ENCODE measurements around the gene PTGDS.
"Not testable (repeated sequence)": the region's sequence is repeated elsewhere in the genome, so short reads cannot be mapped to it uniquely, and the experiment has no call there.

PTGDS gene

DNA sequence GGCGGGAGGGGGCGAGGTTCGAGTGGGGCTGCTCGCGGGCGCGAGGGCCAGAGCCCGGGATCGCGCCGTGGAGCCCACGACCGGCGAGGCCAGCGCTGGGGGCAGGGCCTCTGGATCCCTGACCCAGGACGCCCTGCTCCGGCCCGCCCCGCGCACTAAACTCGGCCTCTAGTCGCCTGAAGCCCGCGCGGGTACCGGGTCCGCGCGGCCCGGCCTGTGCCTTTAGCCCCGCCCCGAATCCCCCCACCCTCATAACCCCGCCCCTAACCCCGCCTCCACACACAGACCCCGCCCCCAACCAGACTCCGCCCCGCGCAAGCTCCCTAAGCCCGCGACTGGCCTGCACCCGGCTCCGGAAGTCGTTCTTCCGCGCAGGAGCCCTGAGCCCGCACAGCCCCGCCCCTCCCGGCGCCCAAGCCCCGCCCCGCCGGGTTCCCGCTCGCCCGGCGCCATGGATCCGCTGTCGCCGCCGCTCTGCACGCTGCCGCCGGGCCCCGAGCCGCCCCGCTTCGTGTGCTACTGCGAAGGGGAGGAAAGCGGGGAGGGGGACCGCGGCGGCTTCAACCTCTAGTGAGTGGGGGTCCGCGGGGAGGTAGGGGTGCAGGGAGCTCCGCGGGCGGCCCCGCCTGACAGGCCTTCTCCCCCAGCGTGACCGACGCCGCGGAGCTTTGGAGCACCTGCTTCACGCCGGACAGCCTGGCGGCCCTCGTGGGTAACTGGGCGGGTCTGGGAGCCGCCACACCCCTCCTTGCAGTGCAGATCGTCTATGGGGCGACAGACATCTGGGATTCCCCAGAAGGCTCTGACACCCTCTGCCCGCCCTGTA lies 14.9 kb downstream of the PTGDS start, which contains the start of gene PAXX:
Gene PAXX, plus strand, starts transcription at position 430 of the 826 bp plus-strand sequence. Its CDS starts 22 bp downstream, at position 452.
- peak; percentile 97 for DNase-seq (ENCODE audit: low read depth)

GRCh38 chr9:136992819-136993369 lies 15.6 kb downstream of the PTGDS start:
- no peak for DNase-seq (ENCODE audit: low read depth)

DNA sequence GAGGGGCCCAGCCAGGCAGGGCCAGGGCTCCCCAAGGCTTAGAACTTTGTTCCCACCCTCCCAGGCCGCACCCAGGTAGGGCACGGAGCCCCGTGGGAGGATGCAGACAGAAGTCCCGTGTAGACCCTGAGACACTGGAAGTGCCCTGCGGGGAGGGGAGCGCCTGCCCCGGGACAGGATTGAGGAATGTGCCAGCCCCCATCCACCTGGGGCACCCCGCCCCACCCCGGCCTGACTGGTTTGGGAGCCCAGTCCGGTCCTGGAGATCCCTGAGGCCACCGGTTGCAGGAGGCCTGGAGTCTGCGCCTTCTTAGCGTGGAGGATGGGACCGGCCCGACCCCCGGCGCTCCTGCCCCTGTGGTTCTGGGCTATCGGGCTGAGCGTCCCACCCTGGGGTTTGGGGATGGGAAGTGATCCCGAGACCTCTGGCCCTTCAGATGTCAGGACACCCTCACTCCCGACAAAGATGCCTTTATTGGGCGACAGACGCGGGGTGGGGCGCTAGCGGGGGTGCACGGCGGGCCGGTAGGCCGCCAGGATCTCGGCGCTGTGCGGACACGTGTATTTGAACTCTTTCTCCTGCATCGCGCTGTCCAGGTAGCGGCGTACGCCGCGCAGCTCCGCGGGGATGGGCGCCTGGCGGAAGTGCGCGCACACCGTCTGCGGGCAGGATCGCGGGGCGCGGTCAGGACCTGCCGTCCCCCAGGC lies 17.0 kb downstream of the PTGDS start:
- no peak for DNase-seq (ENCODE audit: low read depth)

DNA sequence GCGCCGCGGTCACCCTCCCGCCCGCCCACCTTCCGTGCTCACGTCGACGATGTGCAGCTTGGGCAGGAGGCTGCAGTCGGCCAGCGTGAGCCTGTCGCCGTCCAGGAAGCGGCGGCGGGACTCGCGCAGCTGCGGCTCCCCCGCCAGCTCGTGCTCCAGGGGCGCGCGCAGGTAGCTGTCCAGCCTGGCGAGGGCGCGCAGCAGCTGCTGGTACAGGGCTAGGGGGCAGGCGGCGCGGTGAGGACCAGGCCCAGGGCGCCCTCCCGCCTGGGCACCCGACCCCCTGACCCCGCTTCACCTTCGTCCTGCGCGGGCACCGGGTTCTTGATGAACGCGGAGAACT lies 17.6 kb downstream of the PTGDS start:
- no peak for DNase-seq (ENCODE audit: low read depth)

DNA sequence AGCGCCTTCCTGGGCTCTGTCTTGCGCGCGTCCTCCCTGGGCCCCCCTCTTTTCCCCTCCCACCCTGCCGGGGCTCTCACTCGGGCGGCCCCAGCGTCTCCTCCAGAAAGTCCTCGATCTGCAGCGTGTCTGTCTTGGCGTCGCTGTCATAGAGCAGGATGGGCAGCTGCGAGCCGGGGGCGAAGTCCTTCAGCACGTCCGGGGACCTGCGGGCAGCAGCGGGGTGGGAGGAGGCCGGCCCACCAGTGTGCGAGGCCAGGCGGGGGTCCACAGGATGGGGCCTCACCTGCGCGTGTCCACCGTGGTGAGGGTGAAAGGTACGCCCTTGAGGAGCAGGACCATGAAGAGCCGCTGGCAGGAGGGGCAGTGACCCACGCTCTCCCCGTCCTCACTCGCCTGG lies 18.1 kb downstream of the PTGDS start:
- DNase-seq (ENCODE audit: low read depth) = no peak

DNA sequence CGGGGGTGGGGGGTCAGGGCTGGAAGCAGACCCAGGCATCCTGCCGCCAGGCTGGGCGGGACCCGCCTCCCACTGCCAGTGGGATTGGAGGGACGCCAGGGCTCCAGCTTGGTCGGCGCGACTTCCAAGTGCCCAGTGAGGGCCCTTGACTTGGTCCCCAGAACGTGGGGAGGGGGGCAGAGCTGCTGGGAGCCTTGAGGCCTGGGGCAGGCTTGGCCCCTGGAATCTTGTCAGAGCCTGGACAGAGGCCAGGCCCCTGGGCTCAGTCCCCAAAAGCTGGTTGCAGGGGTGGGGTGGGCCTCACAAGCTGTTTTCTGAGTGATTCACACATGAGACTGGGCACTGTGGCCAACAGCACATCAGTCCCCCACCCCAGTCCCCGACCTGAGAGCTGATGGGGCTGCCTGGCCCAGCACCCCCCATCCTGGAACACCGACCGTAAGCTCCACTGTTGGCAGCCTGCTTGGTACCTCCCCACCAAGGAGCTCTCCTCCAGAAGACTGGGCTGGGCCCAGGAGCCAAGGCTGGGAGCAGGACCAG lies 18.5 kb downstream of the PTGDS start:
- no peak for DNase-seq (ENCODE audit: low read depth)

- DNase-seq (ENCODE audit: low read depth) = peak; percentile 31
These were observed 19.3 kb downstream of the PTGDS start, which contains the start of gene CLIC3 for GRCh38 chr9:136996361-136997292. CLIC3 (minus strand) TSS chr9:136996568; CDS start chr9:136996543, 25 bp downstream.

DNA sequence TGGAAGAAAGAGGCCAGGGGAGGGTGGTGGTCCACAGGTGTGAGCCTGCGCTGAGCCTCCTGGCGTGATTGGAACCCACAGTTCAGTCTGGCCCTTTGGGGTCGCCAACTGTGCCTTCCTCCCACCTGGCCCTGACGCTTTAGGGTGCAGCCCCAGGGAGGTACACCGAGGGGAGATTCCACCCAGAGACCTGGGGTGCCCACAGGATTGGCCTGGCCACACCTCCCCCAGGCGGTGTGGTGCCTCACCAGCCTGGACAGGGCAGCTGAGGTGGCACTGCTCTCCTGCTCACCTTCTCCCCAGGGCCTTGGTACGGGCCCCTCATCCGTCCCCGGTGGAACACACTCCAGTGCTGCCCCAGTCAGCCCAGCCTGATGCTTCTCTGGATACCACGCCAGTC lies 20.1 kb downstream of the PTGDS start:
- DNase-seq (ENCODE audit: low read depth) = no peak

GRCh38 chr9:136997830-136998234 lies 20.5 kb downstream of the PTGDS start:
- no peak for DNase-seq (ENCODE audit: low read depth)

GRCh38 chr9:137000177-137000930 lies 23.1 kb downstream of the PTGDS start:
- DNase-seq (ENCODE audit: low read depth) = no peak

DNA sequence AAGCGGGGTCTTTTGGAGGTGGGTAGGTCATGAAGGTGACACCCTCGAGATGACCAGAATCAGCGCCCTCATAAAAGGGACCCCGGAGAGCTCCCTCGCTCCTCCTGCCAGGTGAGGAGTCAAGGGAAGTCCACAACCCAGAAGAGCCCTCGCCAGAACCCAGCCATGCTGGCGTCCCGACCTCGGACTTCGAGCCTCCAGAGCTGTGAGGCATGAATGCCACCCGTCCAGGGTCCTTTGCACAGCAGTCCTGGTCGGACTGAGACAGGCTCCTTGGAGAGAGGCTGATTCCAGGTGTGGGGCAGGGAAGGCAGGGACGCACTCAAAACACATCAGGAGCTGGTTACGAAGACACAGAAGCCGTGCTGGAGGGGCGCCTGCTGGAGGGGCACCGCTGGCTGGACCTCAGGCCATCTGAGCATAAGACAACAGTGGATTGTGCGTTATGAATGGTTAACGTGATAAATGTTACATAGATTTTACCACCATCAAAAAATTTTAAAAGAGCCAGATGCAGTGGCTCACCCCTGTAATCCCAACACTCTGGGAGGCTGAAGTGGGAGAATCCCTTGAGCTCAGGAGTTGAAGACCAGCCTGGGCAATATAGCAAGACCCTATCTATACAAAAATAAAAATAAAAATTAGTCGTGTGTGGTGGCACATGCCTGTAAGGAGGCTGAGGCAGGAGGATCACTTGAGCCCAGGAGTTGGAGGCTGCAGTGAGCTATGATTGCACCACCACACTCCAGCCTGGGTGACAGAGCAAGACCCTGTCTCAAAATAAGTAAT lies 24.7 kb downstream of the PTGDS start:
- no peak for DNase-seq (ENCODE audit: low read depth)

DNA sequence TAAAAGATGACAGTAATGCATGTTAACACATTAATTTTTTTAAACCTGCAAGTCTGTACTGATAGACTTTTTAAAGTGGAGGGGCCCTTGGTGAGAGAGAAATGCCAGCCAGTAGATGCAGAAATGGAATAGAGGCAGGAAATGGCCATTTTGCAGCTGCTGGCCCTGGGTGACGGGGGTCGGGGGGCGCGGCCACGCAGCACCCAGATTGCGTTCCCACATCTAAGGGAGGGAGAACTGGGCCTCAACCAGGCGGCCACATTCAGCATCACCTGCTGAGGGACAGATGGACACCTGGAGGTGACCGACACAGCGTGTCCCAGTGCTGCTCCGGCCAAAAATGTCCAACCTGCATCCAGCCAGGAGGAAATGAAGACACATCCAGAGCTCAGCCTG lies 25.3 kb downstream of the PTGDS start:
- no peak for DNase-seq (ENCODE audit: low read depth)

GRCh38 chr9:137004285-137004684 lies 27.0 kb downstream of the PTGDS start:
- not testable (repeated sequence) for DNase-seq (ENCODE audit: low read depth)

- DNase-seq (ENCODE audit: low read depth) = no peak
These were observed 29.1 kb downstream of the PTGDS start for GRCh38 chr9:137006116-137007003.

DNA sequence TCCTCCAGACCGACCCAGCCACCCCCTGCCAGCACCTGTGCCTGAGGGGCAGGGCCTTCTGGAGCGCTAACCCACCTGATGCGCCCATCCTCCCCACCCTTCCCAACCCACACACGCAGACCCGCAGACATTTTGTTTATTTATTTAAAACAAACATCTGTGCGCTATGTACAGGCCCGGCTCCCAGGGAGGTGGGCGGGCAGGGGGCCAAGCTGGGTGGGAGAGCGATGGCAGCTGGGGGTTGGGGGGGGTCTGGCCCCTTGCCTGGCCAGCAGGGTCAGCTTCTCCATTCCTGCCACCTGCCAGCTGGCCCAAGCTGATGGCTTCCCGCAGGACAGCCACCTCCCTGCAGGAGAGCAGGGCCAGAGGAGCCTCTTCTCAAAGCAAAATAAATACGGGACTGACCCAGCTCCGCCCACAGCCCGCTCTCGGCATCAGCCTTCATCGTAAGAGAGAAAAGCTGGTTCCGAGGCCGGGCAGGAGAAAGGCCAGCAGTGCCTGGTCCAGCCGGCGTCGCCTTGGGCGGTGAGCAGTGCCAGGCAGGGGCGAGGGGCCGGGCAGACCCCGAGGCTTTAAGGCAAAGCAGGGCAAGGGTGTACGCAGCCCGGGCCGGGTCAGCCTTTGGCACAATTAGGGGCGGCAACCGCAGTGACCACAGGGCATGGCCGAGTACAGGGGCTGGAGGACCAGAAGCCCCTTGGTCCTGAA lies 30.0 kb downstream of the PTGDS start:
- DNase-seq (ENCODE audit: low read depth) = no peak

- no peak for DNase-seq (ENCODE audit: low read depth)
These were observed 30.5 kb downstream of the PTGDS start for GRCh38 chr9:137007816-137008270.

DNA sequence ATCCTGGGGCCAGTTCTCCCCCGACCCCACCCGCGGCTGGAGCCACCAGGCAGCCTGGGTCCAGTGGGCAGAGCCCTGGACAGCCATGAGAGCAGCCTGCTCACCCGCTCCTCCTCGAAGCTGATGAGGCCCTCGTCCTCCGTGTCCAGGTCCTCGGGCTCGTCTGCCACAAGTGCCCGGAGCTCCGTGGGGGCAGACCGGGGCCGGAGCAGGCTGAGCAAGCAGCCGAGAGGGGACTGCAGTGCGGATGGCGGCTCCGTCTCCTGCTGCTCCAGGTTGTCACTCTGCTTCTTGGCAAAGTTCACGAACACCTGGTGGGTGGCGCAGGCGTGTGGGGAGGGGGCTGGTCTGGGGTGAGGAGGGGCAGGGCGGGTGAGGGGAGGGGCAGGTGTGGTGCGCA lies 31.0 kb downstream of the PTGDS start:
- no peak for DNase-seq (ENCODE audit: low read depth)

- no peak for DNase-seq (ENCODE audit: low read depth)
These were observed 31.9 kb downstream of the PTGDS start for GRCh38 chr9:137009217-137009616.
